Bone marrow (tissue), 2 donors: Measurements from ENCODE around the gene GGPS1.
"Not testable (repeated sequence)": the region's sequence is repeated elsewhere in the genome, so short reads cannot be mapped to it uniquely, and the experiment has no call there.

ENCODE experiments used
- DNase-seq, 2 donors: peaks; one replicate each; lab custom pipeline; 2025; lab: John Stamatoyannopoulos, UW

Gene GGPS1

GRCh38 chr1:235304549-235305451 lies 23.6 kb upstream of the GGPS1 start:
- DNase-seq: no peak

- no peak for DNase-seq
These were observed 20.9 kb upstream of the GGPS1 start for GRCh38 chr1:235307158-235308124.

- DNase-seq: not testable (repeated sequence)
These were observed 19.2 kb upstream of the GGPS1 start for GRCh38 chr1:235309206-235309605.

- no peak for DNase-seq
These were observed 15.1 kb upstream of the GGPS1 start for GRCh38 chr1:235313262-235313661.

- no peak for DNase-seq
These were observed 14.3 kb upstream of the GGPS1 start for GRCh38 chr1:235313931-235314678.

- DNase-seq: no peak
These were observed 13.2 kb upstream of the GGPS1 start for GRCh38 chr1:235315173-235315572.

- no peak for DNase-seq
These were observed 12.6 kb upstream of the GGPS1 start for GRCh38 chr1:235315735-235316134.

GRCh38 chr1:235317168-235317567 lies 11.2 kb upstream of the GGPS1 start:
- DNase-seq: peak in 1 of 2 donors; percentile 6

GRCh38 chr1:235319255-235319654 lies 9.1 kb upstream of the GGPS1 start:
- no peak for DNase-seq

- DNase-seq: no peak
These were observed 7.7 kb upstream of the GGPS1 start for GRCh38 chr1:235320521-235321179.

- no peak for DNase-seq
These were observed 4.1 kb upstream of the GGPS1 start for GRCh38 chr1:235324296-235324695.

- DNase-seq: no peak
These were observed 3.2 kb upstream of the GGPS1 start for GRCh38 chr1:235325139-235325538.

- DNase-seq: no peak
These were observed 2.5 kb upstream of the GGPS1 start for GRCh38 chr1:235325854-235326253.

GRCh38 chr1:235326719-235327558 lies 1.4 kb upstream of the GGPS1 start:
- peak; percentile 8 to 47 for DNase-seq

- peak; percentile 40 to 62 for DNase-seq
These were observed 655 bp upstream of the GGPS1 start, which contains the start of gene ARID4B for GRCh38 chr1:235327559-235328270. Gene ARID4B (minus strand): TSS chr1:235328179. CDS start chr1:235326919, 1,260 bp downstream.

GRCh38 chr1:235329139-235329902 lies 951 bp downstream of the GGPS1 start:
- DNase-seq: peak in 1 of 2 donors; percentile 69

GRCh38 chr1:235330918-235331285 lies 2.5 kb downstream of the GGPS1 start:
- DNase-seq: no peak

GRCh38 chr1:235331401-235331800 lies 3.0 kb downstream of the GGPS1 start:
- DNase-seq: no peak

GRCh38 chr1:235336903-235337302 lies 8.5 kb downstream of the GGPS1 start:
- peak in 1 of 2 donors; percentile 81 for DNase-seq
